PC-3 (cell line): ENCODE results near the gene SGCG.

ENCODE experiments used
- CTCF ChIP-seq: fragments of 300-600 bp; sonication (generic); conservative IDR thresholded peaks from 2 replicates; pipeline ENCODE4 v1.5.1; 2017; ENCODE audit warnings: antibody characterized with exemption, low read depth, mild to moderate bottlenecking, low read length
- EZH2 ChIP-seq: fragments of 300-600 bp; sonication (generic); IDR thresholded peaks from one replicate; pipeline ENCODE4 v1.6.1; 2017; ENCODE audit warnings: antibody characterized with exemption, mild to moderate bottlenecking, low read length; ENCODE audit not compliant: unreplicated experiment

- TF ChIP-seq CTCF (no peak), EZH2 (no peak)
Measured at GRCh38 chr13:23254506-23254905, 73.7 kb downstream of the SGCG start.
